ENCODE results near the gene SLC30A7.

DNA sequence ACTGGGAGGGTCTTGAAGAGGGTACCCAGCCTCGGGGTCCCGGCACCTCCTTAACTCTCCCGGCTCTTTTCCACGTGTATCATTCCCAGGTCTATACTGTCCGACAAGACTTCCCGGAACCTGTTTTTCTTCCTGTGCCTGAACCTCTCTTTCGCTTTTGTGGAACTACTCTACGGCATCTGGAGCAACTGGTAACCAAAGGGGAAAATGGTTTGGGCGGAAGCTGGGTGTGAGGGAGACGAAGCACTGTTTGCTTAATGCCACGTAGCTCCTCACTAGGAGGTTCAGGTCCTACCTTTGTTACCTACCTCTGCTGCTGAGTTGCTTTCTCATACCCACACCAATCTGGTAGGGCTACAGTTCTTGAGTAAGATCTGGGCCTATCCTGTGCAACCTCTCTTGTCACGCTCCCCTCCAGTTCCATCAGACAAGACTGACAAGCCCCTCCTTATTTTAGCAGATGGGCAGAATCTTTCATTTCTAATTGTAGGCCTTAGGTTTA lies 642 bp downstream of the SLC30A7 start:
- no peak for TF ChIP-seq PATZ1 (CRISPR knock-in tag; IDR thresholded peaks at IDR 0.05; ENCODE audit: borderline replicate concordance)
- TF ChIP-seq, protein P1, sequence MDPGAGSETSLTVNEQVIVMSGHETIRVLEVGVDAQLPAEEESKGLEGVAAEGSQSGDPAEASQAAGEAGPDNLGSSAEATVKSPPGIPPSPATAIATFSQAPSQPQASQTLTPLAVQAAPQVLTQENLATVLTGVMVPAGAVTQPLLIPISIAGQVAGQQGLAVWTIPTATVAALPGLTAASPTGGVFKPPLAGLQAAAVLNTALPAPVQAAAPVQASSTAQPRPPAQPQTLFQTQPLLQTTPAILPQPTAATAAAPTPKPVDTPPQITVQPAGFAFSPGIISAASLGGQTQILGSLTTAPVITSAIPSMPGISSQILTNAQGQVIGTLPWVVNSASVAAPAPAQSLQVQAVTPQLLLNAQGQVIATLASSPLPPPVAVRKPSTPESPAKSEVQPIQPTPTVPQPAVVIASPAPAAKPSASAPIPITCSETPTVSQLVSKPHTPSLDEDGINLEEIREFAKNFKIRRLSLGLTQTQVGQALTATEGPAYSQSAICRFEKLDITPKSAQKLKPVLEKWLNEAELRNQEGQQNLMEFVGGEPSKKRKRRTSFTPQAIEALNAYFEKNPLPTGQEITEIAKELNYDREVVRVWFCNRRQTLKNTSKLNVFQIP (CRISPR knock-in tag; IDR thresholded peaks at IDR 0.05; ENCODE audit: borderline replicate concordance, low read depth), result no peak
- no peak for TF ChIP-seq ZFP30 (CRISPR knock-in tag; IDR thresholded peaks at IDR 0.05)
- no peak for TF ChIP-seq ZC3H10 (CRISPR knock-in tag; IDR thresholded peaks at IDR 0.05)
